HG02885 (cell line): Measurements from ENCODE around the gene SLC4A7.
"Not testable (repeated sequence)": the region's sequence is repeated elsewhere in the genome, so short reads cannot be mapped to it uniquely, and the experiment has no call there.

Source experiments
- ATAC-seq: cut with Tn5 transposase; IDR thresholded peaks from one replicate; pipeline ENCODE4 v1.9.1; 2021; ENCODE audit warnings: mild to moderate bottlenecking; ENCODE audit not compliant: unreplicated experiment, poor library complexity

Gene SLC4A7

GRCh38 chr3:27328982-27329762 lies 155.0 kb downstream of the SLC4A7 start:
- ATAC-seq: not testable (repeated sequence)

- ATAC-seq: no peak
Measured at GRCh38 chr3:27326629-27327545, 157.3 kb downstream of the SLC4A7 start.

DNA sequence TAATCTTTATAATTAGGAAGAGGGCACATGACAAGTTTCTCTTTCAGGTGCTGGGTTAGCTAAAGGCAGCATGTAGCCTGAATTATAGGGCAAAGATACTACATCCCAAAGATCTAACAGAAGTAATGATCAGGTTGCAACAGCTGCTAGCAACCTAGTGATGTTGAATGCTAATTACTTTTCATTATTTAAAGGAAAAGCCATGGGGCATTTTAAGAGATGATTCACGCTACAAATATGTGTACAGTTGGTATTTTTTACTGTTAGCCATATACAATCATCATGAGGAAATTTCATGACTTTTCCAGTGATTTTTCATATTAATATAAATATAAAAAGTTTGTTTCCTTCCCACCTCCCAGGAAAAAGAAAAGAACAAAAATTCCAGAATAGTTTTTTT lies 158.0 kb downstream of the SLC4A7 start:
- no peak for ATAC-seq

DNA sequence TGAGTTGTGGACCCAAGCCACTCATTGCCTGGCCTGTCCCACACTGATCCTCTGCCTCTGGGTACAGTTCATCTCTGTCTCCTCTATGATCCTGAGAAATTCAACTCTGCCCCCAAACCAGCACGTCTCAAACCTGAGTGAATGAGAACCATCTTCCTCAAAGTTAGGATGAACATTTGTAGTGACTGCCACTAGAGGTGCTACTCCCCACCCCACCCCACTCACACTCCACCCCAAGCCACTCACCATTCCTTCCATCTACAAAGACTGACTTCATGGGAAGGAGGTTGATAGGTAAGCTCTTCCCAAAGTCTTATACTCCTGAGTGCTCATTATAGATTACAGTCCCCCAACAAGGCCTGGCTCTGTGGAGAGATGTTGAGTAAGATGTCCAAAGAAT lies 158.8 kb downstream of the SLC4A7 start:
- no peak for ATAC-seq

DNA sequence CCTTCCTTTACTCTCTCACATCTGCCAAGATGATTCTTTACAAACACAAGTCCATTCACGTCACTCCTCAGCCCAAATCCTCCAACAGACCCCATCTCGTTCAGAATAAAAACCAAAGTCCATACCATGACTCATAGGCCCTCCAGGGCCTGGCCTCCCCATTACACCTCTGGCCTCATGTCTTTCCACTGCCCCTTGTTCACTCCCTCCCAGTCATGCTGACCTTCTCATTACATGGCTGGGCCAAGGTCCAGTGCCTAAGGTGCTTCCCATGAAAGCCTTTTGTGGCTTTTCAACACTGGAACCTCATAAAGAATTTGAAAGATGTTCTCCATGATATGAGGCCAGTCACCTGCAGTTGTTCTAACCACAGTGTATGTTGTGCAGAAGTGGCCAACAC lies 159.5 kb downstream of the SLC4A7 start:
- ATAC-seq: no peak

- ATAC-seq: no peak
Measured at GRCh38 chr3:27323087-27323570, 161.1 kb downstream of the SLC4A7 start.
